Ecto neural progenitor cell (in vitro differentiated cells): Measurements from ENCODE around the gene DBF4B.
A peak's percentile ranks its signal among the peaks of the same experiment; 100 is the strongest.

Source experiments
- DNase-seq: peaks from one replicate; pipeline ENCODE4 v3.0.0-alpha.2; 2018; ENCODE audit warnings: low spot score

Gene DBF4B

GRCh38 chr17:44777394-44778348 is 69.2 kb downstream of the DBF4B start:
- peak; percentile 52 for DNase-seq

GRCh38 chr17:44778656-44779210 is 70.3 kb downstream of the DBF4B start:
- no peak for DNase-seq

- peak; percentile 91 for DNase-seq
Measured at GRCh38 chr17:44779211-44780025, 71.0 kb downstream of the DBF4B start.

GRCh38 chr17:44780161-44780560 is 71.7 kb downstream of the DBF4B start:
- no peak for DNase-seq

- no peak for DNase-seq
Measured at GRCh38 chr17:44780845-44781480, 72.5 kb downstream of the DBF4B start.

GRCh38 chr17:44781551-44782325 is 73.3 kb downstream of the DBF4B start:
- DNase-seq, result peak; percentile 71

- DNase-seq, result no peak
Measured at GRCh38 chr17:44782326-44782850, 73.9 kb downstream of the DBF4B start.

- no peak for DNase-seq
Measured at GRCh38 chr17:44785921-44786320, 77.5 kb downstream of the DBF4B start.

GRCh38 chr17:44786551-44787081 is 78.2 kb downstream of the DBF4B start:
- DNase-seq, result no peak

GRCh38 chr17:44787271-44787940 is 78.9 kb downstream of the DBF4B start:
- no peak for DNase-seq

- no peak for DNase-seq
Measured at GRCh38 chr17:44788139-44788538, 79.7 kb downstream of the DBF4B start.

GRCh38 chr17:44792276-44792675 is 83.8 kb downstream of the DBF4B start:
- no peak for DNase-seq

- DNase-seq, result no peak
Measured at GRCh38 chr17:44793885-44794842, 85.7 kb downstream of the DBF4B start.

- DNase-seq, result no peak
Measured at GRCh38 chr17:44794851-44795413, 86.5 kb downstream of the DBF4B start.

- DNase-seq, result no peak
Measured at GRCh38 chr17:44795421-44795820, 87.0 kb downstream of the DBF4B start.

GRCh38 chr17:44795928-44796327 is 87.5 kb downstream of the DBF4B start:
- no peak for DNase-seq

GRCh38 chr17:44796731-44797130 is 88.3 kb downstream of the DBF4B start:
- DNase-seq, result no peak

- DNase-seq, result no peak
Measured at GRCh38 chr17:44797802-44798201, 89.3 kb downstream of the DBF4B start.

- no peak for DNase-seq
Measured at GRCh38 chr17:44798356-44798755, 89.9 kb downstream of the DBF4B start.
